GM10248 (cell line): ENCODE measurements around the gene ARFIP2.

Source experiments
- CTCF ChIA-PET: fragments of 300-600 bp; sonication (Branson Sonifier 250); formaldehyde crosslinking; extraction: SDS; loops from one replicate; lab custom pipeline; 2021; ENCODE audit warnings: antibody characterized with exemption; lab: Yijun Ruan, JAX
- POLR2A ChIA-PET: fragments of 350-650 bp; sonication (Branson Sonifier 250); formaldehyde crosslinking; extraction: SDS; loops from one replicate; lab custom pipeline; 2020; ENCODE audit warnings: antibody characterized with exemption; lab: Yijun Ruan, JAX
- DNase-seq: peaks from one replicate; pipeline ENCODE4 v3.0.0; 2012; ENCODE audit errors: extremely low spot score
- CTCF ChIP-seq: IDR thresholded peaks from 2 replicates; pipeline ENCODE4 v1.5.1; 2012; ENCODE audit warnings: mild to moderate bottlenecking, low read depth; ENCODE audit errors: extremely low read depth, missing control alignments, control extremely low read depth

Gene ARFIP2

GRCh38 chr11:6498121-6498520, 17.0 kb upstream of the ARFIP2 start:
- TF ChIP-seq CTCF, result no peak
- DNase-seq, result no peak
- POLR2A ChIA-PET, result interaction anchor here (0.6 kb wide), 1 partner anchor 174 kb away, joined by 4 read pairs; no protein-coding TSS in a partner anchor
- CTCF ChIA-PET, result interaction anchor here (0.7 to 3.5 kb wide), 4 partner anchors 9 to 33 kb away, joined by 3 to 14 read pairs (median 4); partner anchors contain the start of genes ARFIP2 and TIMM10B

GRCh38 chr11:6497069-6497839, 16.1 kb upstream of the ARFIP2 start, which contains the start of gene DNHD1:
TSS of gene DNHD1 (plus strand) at chr11:6497280. CDS start at chr11:6498216, 936 bp downstream.
- DNase-seq, result no peak
- ChIA-PET POLR2A (no interaction called here), CTCF (interaction anchor here (3.5 to 4.9 kb wide), 3 partner anchors 8 to 118 kb away, joined by 14 to 31 read pairs (median 19); no protein-coding TSS in a partner anchor)

GRCh38 chr11:6489306-6489705, 8.2 kb upstream of the ARFIP2 start:
- CTCF ChIA-PET, result interaction anchor here (1.8 to 3.5 kb wide), 4 partner anchors 10 to 105 kb away, joined by 3 to 14 read pairs (median 9); no protein-coding TSS in a partner anchor
- POLR2A ChIA-PET, result interaction anchor here (2.0 kb wide), 1 partner anchor 8 kb away, joined by 5 read pairs; the partner anchor contains the start of genes ARFIP2 and TIMM10B
- TF ChIP-seq CTCF, result no peak
- no peak for DNase-seq

More at GRCh38 chr11:6497069-6497839, 16.1 kb upstream of the ARFIP2 start, which contains the start of gene DNHD1:
- no peak for TF ChIP-seq CTCF

- DNase-seq, result no peak
- no peak for TF ChIP-seq CTCF
- CTCF ChIA-PET, result interaction anchor here (1.8 to 3.5 kb wide), 4 partner anchors 10 to 106 kb away, joined by 3 to 14 read pairs (median 9); no protein-coding TSS in a partner anchor
- POLR2A ChIA-PET, result no interaction called here
Observed at GRCh38 chr11:6488821-6489220, 7.7 kb upstream of the ARFIP2 start.

GRCh38 chr11:6488342-6488741, 7.2 kb upstream of the ARFIP2 start:
- CTCF ChIA-PET, result interaction anchor here (0.9 to 3.5 kb wide), 4 partner anchors 11 to 110 kb away, joined by 3 to 14 read pairs (median 9); no protein-coding TSS in a partner anchor
- no peak for DNase-seq
- TF ChIP-seq CTCF, result no peak
- POLR2A ChIA-PET, result no interaction called here

- POLR2A ChIA-PET, result interaction anchor here (0.6 kb wide), 1 partner anchor 95 kb away, joined by 3 read pairs; no protein-coding TSS in a partner anchor
- CTCF ChIA-PET, result interaction anchor here (0.9 to 1.1 kb wide), 4 partner anchors 8 to 196 kb away, joined by 3 to 4 read pairs (median 3); partner anchors contain the start of gene MRPL17
- no peak for TF ChIP-seq CTCF
Observed at GRCh38 chr11:6486938-6487337, 5.8 kb upstream of the ARFIP2 start.

More at GRCh38 chr11:6486938-6487337, 5.8 kb upstream of the ARFIP2 start:
- no peak for DNase-seq
